Activated naive CD4-positive, alpha-beta T cell treated with anti-CD3 and anti-CD28 coated beads, Interleukin-2, amount 50 U/mL, for 16 hours (primary cell): ENCODE data around the gene SORCS1.

Experiments
- DNase-seq: peaks from one replicate; pipeline ENCODE4 v3.0.0-alpha.2; 2020

Gene SORCS1

DNA sequence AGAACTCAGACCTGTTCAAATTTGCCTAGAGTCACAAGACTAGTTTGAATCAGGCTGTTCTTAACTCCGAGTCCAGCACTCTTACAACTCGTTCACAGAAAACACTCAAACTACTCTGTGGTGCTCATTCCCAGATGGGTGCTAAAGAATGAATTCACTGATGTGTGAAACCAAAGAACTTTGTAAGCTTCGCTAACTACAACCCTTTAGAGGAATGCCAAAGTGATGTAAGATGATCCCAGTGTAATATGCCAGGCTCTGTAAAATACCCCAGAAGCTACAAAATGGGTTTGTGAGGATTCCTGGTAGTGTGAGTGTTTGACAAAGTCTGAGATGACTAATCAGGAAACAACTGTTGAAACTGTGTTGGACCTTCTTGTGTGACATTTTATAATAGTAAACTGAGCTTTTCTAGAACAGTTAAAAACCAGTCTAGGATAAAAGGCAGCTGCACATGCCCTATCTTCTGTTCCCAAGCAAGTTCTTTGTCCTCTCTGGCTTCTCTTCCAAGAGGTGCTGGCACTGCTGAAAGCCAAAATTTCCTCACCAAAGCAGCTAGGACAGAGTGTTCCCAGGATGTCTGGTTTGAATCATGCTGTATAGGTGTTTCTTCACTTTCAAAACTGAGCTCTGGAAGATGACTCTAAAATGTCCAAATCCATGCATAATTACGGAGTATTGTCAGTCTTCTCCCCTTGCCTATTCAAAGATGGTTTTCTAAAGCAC is 527.6 kb downstream of the SORCS1 start:
- no peak for DNase-seq

DNA sequence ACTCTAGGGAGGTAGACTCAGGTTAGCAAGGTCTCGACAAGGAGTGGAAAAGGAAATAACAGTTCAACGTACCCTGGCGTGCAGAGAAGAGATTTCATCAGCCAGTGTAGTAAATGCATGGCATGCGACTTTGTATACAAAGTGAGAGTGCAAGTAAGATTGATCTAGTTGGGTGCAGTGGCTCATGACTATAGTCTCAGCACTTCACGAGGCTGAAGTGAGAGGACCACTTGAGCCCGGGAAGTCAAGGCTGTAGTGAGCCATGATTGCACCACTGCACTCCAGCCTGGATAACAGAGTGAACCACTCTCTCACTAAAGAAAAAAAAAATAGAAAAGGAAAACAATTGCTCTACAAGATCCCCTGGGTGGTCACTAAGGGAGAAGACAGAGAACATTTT is 528.6 kb downstream of the SORCS1 start:
- DNase-seq, result no peak

DNA sequence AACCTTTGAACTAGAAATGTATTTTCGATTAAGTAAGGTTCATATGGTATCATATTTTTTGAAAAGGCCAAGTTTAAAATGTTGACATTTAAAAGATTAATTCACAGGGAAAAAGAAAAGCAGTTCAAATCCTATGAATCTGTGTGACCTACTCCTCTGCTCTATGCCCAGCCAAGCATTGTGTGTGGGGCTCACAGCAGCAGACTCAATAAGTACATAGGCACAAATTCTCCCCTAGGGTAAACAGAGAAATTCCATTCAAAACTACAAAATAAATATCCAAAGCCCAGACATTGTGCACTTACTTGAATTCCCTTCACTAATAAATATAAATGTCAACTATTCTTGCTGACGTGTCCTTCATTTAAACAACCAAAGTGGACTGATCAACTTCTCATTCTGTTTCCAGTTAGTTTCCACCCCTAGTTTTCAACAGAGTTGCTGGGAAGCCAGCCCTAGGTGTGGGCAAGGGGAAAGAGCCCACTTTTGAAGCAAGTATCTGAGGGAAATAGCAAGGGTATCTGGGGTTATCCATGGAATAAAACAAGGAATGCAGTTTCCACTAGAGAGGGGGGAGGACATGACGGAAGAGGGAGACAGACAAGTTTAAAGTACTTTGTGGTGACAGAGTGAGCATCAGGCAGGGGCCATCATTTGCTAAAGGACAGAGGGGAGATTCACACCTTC is 533.3 kb downstream of the SORCS1 start:
- no peak for DNase-seq

DNA sequence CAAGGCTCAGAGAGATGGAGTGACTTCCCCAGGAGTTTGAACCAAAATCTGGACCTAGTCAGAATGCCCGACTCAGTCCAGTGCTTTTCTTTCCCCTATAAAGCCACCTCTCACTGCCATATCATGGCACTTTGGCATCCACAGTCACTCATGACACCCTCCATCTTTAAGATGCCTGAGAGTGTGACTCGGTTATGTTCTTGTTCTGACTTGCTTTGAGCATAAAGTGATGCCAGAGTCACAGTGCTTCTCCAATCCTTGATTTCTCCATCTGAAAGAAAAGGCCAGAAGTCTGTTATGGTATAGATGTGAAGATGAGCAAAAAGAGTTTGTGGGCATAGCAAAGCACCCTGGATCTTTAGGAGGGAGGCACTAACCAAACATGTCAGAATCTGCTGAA is 538.1 kb downstream of the SORCS1 start:
- DNase-seq, result no peak

DNA sequence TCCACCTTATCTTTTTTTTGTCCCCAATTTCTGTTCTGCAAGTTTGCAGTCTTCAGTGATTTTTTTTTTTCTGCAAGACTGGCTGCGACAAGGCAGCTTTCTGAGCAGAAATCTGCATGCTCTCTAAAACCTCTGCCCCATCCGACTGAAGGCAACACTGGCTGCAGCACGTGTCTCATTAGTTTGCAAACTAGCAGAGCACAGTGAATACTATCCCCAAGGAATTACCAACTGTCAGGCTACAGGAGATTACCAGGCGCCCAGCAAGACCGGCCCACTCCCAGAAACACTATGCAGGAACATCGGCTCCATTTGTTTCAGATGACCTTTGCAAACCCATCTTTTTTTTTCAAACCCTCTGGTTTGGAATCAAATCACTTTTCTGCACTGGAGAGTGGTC is 538.8 kb downstream of the SORCS1 start:
- no peak for DNase-seq

DNA sequence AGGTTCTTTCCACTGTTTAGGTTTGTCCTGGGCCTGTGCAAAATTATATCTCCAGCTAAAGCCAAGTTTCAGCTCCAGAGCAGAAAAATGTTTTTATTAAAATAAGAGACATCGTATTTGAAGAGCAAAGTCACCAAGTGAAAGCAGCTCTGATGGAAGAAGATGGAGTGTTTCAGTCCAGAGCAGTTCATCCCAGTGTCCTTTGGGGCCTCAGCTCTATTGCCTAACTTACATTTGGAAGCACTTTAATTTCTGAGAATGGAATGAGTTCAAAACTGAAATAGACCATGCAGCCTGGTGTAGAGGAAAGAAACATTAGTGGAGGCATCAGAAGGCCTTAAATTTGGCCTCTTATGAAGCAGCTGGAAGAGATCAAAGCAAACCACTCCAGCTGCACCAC is 545.2 kb downstream of the SORCS1 start:
- DNase-seq, result no peak

DNA sequence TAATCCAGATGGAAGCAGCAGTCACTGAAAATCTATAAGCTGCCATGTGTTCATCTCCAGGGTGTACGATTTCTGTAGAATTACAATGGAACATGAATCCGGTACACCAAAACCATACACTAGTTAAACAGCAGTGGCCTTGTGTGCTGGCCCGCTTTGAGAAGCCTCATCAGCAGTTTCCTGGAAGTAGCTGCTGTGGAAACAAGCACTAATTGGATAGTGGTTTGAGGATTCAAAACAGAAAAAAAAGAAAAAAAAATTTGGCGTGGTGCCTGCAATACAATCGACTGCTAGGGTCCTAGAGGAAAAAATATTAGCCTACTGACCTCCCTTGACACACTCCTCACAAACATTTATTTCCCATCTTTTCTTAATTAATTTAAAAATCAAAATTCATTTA is 545.9 kb downstream of the SORCS1 start:
- no peak for DNase-seq

DNA sequence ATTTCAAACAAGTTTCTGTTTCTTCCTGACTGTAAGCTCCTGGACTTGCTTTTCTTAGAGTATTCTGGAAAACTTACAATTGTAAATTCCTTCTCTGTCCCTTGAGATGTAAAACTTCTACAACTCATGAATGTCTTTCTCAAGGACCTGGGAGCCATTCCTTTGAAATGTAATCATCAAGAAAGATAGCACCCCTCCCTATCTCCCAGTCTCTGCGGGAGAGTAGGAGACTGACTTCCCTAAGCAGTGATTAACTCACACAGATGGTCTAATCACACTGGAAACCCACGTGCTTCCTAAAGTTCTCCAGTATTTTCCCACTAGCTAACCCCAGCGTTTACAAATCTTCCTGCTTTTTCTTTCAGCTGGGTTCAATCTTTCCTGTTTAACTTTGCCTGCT is 549.4 kb downstream of the SORCS1 start:
- DNase-seq, result no peak

DNA sequence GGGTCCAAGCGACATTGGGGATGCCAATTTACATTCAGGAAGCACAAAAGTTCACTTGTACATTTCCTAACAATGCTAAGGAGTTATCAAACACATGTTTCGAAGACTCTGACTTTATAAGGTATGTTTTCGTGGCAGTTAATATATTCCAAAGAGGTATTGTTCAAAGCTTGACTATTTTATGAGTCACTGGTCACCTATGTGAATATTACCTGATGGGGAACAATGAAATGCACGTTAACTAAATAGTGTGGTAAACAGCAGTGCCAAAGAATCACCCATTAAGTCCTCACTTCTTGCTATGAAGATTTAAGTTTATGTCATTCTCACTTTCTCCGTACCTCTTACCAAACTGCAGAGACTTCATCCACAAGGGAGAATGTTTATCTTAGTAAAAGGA is 550.2 kb downstream of the SORCS1 start:
- DNase-seq, result no peak

DNA sequence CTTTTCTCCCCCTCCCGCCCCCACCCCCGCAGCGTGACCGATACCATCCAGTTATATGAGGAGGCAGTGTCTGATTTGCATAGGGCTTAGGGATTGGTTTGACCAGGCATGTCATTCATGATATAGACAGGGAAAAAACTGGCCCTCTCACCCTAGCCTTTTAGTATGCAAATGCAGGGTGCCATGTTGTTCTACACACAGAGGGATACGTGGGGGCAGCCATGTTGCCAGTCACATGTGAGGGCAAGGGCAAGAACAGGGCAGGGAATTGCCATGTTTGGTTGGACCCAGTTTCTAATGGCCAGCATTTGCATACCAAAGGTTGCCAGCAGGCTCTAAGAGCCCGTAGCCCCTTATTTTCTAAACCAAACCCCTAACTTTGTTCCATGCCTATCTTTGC is 552.1 kb downstream of the SORCS1 start:
- no peak for DNase-seq

DNA sequence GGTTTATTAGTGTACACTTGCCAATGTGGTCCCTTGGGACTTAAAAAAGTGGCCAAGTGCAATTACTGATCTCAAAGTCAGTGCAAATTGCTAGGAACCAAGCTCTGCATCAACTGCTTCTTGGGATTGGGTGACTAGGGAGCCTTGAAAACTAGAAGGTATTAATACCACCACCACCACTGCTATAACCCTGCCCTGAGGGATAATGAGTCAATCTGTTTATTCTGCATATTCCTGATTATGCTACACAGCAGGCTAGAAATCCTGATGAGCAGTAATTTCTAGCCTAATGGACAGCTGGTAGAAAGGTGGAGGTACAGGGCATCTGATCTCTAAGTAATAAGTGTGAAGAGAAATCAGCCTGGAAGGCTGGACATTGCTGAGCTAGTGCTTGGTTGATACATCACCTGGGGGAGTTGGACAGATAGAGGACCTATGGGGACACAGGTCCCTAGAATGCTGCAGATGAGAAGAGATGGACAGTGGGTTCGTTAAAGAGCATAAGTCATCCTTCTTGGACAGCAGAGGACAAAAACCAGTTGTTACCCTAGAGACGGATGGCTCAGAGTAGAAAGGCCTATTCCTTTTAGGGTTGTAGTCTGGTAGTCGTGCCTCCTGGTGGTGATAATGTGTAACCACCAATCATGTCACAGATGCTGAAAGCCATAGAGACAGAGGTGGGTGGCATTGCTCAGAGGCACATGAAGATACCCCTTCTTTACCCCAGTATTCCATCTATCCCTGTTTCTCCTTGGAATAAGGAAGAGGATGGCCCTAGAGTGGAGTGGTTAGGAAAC is 554.8 kb downstream of the SORCS1 start:
- DNase-seq, result no peak

DNA sequence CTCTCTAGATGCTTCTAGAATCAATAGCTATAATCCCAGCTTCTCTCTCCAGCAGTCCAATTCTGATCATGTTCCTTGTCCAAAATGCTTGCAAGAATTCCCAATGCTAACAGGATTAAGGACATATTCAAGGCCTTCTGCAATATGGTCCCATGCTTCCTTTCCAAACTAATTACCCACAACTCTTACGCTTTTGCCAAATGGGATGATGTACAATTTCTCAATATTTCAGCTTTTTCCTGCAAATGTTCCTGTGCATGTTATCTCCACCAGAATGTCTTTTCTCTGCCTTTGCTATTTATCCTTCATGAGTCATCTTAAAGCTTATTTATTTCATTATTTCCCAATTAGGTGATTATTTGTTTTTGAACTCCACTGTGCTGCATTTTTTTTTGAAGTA is 556.4 kb downstream of the SORCS1 start:
- DNase-seq, result no peak

DNA sequence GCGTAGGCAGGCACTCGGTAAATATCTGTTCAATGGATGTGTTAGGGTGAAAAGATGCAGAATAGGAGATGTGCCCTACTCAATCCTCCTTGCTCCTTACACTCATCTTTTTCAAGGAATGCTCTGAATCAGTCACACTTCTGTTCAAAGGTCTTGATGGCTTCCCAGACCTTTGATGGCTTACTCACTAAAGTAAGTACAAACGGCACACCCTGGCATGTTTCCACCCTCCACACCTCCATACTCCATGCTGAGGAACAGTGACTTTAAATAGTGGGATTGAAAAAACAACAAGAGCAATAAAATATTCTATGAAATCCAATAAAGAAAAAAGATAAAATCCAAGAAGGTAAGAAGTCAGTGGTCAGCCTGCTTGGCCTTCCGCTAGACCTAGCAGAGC is 569.2 kb downstream of the SORCS1 start:
- no peak for DNase-seq

DNA sequence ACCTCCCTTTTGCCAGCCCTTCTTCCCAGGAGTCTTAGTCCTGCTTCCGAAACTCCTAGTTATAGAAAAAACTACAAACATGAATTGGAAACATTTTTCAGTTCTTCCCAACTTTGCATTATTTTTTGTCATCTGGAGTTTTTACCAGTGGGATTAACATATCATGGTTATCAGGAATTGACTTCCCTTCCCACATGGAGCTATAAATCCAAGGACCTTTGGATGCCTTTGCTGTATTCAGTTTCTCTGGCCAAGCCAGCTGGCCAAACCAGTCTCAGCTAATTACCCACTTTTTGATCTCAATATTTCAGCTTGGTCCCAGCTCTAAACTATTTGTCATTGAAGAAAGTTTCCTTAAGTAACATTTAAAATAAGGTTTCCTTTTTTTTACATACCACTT is 570.6 kb downstream of the SORCS1 start:
- no peak for DNase-seq

DNA sequence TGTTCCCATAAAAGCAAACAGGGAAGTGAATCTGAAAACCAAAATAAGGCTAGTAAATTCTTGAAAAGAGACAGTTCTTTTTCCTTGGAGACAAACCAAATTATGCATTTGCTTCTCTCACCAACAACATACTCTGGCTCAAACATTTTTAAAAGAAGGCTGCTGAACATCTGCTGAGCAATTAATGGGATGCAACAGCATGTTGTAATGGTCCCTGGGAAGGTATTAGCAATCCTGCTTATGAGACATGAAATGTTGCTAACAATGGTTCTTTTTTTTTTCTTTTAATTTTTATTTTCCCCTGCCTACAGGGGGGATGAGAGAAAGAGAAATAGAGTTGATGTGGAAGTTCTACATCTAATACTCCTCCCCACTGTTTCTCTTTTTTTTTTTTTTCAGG is 572.1 kb downstream of the SORCS1 start:
- DNase-seq, result no peak

DNA sequence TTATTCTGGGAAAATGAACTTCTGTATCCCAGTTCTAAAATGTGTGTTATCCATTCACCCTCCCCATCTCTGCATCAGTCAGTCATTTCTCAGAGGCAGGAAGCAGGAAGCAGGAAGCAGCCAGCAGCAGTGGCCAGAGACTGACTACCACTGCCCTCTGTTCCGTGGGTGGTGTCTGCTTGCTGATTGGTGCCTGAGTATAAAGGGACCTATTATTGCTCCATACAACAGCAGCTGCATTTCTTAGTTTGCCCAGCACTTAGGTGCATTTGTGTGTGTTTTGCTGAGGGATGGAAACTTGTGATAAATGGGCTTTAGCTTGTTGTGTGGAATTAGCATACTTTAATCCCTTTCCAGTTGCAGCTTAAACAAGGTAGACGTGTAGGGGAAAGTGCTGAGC is 582.2 kb downstream of the SORCS1 start:
- DNase-seq, result no peak

DNA sequence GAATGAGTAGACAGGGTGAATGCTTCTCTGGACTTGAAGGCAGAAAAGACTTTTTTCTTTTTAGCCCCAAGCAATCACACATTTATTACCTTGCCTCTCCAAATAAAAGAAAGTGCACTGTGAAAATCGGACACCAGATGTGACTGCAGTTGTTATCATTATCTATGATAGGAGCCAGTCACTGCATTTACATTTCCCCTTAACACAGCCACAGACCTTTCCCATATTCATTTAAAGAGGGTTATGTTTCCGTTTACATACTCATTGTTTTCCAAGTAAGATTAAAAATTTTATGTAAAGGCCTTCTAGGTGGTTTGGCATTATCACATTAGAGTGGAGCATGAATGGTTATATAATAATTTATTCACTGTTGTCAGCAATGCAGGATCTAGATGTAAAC is 586.8 kb downstream of the SORCS1 start:
- no peak for DNase-seq

DNA sequence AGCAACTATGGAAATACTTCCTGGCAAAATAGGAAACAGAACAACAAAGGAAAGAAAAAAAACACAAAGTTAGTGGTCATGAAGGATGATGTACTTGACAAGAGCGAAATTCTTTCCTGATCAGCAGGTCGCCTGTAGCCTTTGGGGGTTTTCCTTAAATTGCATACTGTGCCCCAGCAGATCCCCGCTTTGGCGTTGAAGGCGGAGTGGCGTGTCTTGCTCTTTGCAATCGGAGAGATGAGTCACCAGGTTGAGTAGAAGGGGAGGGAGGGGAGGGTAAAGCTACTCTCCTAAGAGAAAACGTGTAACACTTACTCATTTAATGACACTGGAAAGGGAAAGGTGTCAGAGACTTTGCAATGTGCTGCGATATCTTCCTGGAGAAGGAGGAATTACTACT is 587.2 kb downstream of the SORCS1 start:
- DNase-seq, result no peak

DNA sequence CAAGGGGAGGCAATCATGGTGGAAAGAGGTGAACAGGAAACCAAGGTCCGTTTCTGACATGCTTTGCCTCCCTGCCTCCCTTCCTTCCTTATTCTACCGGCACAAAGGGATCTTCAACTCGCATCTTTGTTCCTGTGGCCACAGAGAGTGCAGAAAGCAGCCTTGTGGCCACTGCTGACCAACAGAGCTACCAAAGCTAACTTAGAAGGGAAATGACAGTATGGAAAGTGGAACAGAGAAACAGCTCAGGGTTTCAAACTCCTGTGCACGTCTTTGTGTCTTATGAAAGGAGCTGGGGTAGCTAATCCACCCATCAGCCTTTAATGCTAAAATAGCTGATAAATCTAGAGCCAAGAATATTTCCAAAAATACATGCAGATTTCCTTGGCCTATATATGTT is 588.0 kb downstream of the SORCS1 start:
- DNase-seq, result no peak

DNA sequence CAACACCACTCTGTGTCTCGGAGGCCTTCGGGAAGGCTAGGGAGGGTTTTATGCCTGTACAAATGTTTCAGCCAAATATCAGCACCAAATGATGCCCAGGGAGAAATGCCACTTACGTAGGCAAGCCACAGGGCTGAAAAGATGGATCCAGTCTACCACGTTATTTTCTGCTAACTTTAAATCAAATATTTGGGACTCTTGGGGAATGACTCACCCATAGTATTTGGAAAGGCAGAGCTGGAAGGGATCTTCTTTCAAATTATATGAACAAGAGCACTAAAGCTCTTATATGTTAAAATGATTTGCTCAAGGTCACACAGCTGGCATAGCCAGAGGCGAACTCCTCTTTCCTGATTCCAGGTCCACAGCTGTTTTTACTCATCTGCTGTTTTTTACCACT is 591.4 kb downstream of the SORCS1 start:
- DNase-seq, result no peak

DNA sequence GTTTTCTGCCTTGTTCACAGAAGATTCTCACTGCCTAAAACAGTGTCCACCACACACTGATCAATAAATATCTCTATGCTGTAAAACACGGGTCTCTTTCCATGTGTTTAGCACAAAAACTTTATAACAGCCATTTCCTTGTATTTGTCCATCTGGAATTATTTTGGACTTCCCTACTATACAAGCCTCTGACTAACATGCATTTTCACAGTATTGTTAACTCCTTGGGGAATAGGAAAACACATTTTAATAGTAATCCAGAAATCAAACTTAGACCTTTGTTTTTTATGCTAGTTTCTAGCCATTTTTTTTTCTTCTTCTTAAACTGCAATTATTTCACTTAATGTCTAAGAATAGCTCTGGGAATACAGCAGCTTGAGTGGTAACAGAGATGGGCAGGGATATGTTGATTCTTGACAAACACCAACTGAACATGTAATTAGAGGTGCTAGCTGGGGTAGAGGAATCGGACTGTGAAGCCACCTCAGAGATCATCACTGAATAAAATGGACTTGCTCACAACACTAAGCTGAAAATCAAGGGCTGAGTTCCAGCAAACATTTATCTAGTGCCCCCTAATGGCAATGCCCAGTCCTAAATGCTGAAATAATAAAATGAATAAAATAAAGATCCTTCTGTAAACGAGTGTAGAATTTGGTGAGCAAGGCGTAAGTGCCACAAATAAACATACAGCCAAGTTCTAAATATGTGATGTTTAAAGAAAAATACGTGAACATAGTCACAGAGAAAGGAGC is 593.1 kb downstream of the SORCS1 start:
- DNase-seq, result no peak

DNA sequence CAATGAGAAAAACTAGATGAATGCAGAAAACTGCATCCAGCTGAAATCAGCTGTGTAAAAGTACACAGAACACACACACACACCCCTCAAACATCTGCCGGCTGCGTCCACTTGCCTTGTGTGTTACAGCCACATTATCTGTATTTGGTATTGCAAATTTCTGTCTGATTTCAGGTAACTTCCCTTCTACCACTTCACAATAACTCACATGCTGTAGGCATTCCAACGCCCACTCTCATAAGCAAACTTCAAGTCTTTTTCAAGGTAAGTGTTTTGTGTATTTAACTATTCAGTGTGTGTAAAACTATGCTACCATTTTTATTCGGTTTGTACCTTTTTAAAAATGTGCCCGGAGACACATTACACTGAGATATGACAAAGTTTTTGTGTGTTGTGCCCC is 594.2 kb downstream of the SORCS1 start:
- DNase-seq, result no peak

DNA sequence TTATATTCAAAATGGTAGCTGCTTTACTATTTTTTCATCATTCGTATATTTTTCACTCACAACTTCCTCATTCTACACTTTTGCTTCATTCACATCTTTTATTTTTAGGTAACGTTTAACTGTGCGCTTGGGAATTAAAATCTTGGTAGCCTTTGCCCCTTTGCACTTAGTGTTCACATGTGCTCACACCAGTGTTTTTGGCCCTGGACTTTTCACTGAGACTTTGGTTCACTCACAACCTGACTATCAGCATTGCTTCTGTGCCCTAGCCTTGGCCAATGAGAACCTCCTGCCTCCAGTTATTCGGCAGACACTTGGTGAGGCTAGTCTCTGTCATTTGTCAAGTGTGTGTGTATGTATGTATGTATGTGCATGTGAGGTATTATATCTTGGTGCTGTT is 596.9 kb downstream of the SORCS1 start:
- DNase-seq, result no peak
